DND-41 (cell line): ENCODE data around the gene CD1D.

Source experiments
- ATAC-seq: fragments of 200-7000 bp; cut with Tn5 transposase; 3 replicates; pipeline ENCODE4 v1.9.1; 2021; ENCODE audit warnings: low read depth; ENCODE audit not compliant: insufficient read depth
- DNase-seq: peaks from one replicate; pipeline ENCODE4 v3.0.0-alpha.2; 2020
- H2AFZ ChIP-seq: 2 replicates; pipeline ENCODE4 v1.6.0; 2012; ENCODE audit warnings: low read depth, low read length
- H3K27ac ChIP-seq: 2 replicates; pipeline ENCODE4 v1.5.1; 2012; ENCODE audit warnings: low read length, inconsistent platforms
- H3K27me3 ChIP-seq: fragments of 200-600 bp; sonication (generic); 2 replicates; pipeline ENCODE4 v1.6.0; 2012; ENCODE audit warnings: low read length, mild to moderate bottlenecking, inconsistent platforms; ENCODE audit not compliant: insufficient read depth, poor library complexity
- H3K36me3 ChIP-seq: 2 replicates; pipeline ENCODE4 v1.5.1; 2012; ENCODE audit warnings: low read length, inconsistent platforms; ENCODE audit not compliant: insufficient read depth
- H3K4me1 ChIP-seq: 2 replicates; pipeline ENCODE4 v1.5.1; 2012; ENCODE audit warnings: mild to moderate bottlenecking, low read length; ENCODE audit not compliant: insufficient read depth
- H3K4me2 ChIP-seq: 2 replicates; pipeline ENCODE4 v1.6.0; 2012; ENCODE audit warnings: mild to moderate bottlenecking, moderate library complexity, low read length, inconsistent platforms; ENCODE audit not compliant: insufficient read depth
- H3K4me3 ChIP-seq, 2 experiments: fragments of 200-600 bp in 1 of 2; shearing (Covaris generic) in 1 of 2; 2 replicates each; pipeline ENCODE4 v1.5.1; 2012 to 2016; ENCODE audit warnings: inconsistent platforms in 2 of 2, low read length in 2 of 2, mild to moderate bottlenecking in 2 of 2, low read depth in 1 of 2, moderate library complexity in 1 of 2
- H3K79me2 ChIP-seq: 2 replicates; pipeline ENCODE4 v1.6.0; 2012; ENCODE audit warnings: low read length, inconsistent platforms; ENCODE audit not compliant: insufficient read depth
- H3K9ac ChIP-seq: 2 replicates; pipeline ENCODE4 v1.6.0; 2012; ENCODE audit warnings: low read depth, mild to moderate bottlenecking, inconsistent platforms, low read length, moderate library complexity
- H3K9me3 ChIP-seq: 2 replicates; pipeline ENCODE4 v1.5.1; 2012; ENCODE audit warnings: low read length, moderate library complexity, mild to moderate bottlenecking, inconsistent platforms; ENCODE audit not compliant: insufficient read depth, severe bottlenecking
- H4K20me1 ChIP-seq: 2 replicates; pipeline ENCODE4 v1.6.0; 2012; ENCODE audit warnings: low read length; ENCODE audit not compliant: insufficient read depth
- EZH2 ChIP-seq: IDR thresholded peaks from 3 replicates; pipeline ENCODE4 v1.6.1; 2012; ENCODE audit warnings: borderline replicate concordance, low read depth, mild to moderate bottlenecking, moderate library complexity, low read length, inconsistent platforms; ENCODE audit not compliant: severe bottlenecking
- TF ChIP-seq, protein P1 (sequence below): IDR thresholded peaks from 2 replicates; pipeline ENCODE4 v1.5.1; 2012; ENCODE audit warnings: borderline replicate concordance, low read length, moderate library complexity, mild to moderate bottlenecking; ENCODE audit not compliant: poor library complexity, severe bottlenecking; ENCODE audit errors: extremely low read depth

The CD1D gene

DNA sequence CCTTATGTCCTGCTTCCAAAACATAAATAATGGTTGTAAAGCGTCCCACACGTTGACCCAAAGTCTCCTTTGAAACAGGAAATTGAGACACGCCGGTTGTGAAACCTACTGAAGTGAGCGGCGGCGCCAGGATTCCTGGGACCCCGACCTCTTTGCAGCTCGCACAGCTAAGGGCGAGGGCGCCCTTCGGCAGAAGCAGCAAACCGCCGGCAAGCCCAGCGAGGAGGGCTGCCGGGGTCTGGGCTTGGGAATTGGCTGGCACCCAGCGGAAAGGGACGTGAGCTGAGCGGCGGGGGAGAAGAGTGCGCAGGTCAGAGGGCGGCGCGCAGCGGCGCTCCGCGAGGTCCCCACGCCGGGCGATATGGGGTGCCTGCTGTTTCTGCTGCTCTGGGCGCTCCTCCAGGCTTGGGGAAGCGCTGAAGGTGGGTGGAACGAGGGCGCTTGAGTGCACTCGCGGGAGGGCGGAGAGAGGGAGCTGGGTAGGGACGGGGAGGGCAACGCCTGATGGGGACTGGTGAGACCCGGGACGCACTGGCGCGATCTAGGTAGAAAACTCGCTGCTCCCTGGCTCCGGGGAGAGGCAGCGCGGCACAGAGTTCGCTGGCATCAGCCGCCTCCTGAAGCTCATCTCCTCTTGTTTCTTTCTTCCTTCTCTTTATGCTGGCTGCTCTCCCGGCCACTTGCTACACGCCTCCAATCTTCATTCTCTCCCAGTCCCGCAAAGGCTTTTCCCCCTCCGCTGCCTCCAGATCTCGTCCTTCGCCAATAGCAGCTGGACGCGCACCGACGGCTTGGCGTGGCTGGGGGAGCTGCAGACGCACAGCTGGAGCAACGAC lies at the start of gene CD1D:
Gene CD1D (plus strand): TSS at position 155 of the 836 bp plus-strand sequence. CDS start 207 bp downstream, at position 362.
- Histone ChIP-seq H3K79me2 (peaks cover 17% of the 10 kb centered on the region), H3K4me2 (peak within 1 kb of the TSS; percentile 98), H3K9me3 (no peaks in the 10 kb centered on the region), H3K27me3 (no peaks in the 10 kb centered on the region), H3K4me1 (peaks cover 33% of the 10 kb centered on the region), H4K20me1 (no peaks in the 10 kb centered on the region), H3K27ac (peak within 1 kb of the TSS; percentile 84), H2AFZ (peak within 1 kb of the TSS; percentile 92), H3K4me3 (peak within 1 kb of the TSS; percentile 54 to 82), H3K9ac (peak within 1 kb of the TSS; percentile 71), H3K36me3 (peaks cover 6% of the 10 kb centered on the region; the same call in 1 of the 2 replicates)
- TF ChIP-seq, protein P1, sequence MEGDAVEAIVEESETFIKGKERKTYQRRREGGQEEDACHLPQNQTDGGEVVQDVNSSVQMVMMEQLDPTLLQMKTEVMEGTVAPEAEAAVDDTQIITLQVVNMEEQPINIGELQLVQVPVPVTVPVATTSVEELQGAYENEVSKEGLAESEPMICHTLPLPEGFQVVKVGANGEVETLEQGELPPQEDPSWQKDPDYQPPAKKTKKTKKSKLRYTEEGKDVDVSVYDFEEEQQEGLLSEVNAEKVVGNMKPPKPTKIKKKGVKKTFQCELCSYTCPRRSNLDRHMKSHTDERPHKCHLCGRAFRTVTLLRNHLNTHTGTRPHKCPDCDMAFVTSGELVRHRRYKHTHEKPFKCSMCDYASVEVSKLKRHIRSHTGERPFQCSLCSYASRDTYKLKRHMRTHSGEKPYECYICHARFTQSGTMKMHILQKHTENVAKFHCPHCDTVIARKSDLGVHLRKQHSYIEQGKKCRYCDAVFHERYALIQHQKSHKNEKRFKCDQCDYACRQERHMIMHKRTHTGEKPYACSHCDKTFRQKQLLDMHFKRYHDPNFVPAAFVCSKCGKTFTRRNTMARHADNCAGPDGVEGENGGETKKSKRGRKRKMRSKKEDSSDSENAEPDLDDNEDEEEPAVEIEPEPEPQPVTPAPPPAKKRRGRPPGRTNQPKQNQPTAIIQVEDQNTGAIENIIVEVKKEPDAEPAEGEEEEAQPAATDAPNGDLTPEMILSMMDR, result peak; percentile 33
- no peak for TF ChIP-seq EZH2
- ATAC-seq (peak; percentile 85), DNase-seq (peak; percentile 76)

DNA sequence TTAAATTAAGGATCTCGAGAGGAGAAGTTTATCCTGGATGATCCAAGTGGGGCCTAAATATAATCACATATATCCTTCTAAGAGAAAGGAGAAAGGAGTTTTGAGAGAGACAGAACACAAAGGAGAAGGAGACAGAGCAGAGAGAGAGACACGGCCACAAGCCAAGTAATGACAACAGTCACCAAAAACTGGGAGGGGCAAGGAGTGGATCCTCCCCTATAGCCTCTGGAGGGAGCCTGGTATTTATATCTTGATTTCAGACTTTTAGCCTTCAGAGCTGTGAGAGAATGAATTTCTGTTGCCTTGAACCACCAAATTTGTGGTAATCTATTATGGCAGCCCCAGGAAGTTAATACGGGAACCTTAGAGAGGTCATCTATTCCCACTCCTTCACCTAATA lies 49.5 kb upstream of the CD1D start:
- Histone ChIP-seq H3K4me1 (peaks cover 10% of the 10 kb centered on the region), H3K9me3 (no peaks in the 10 kb centered on the region), H3K4me3 (no peak overlapping the region), H3K4me2 (no peak overlapping the region), H3K27me3 (no peaks in the 10 kb centered on the region), H3K79me2 (no peaks in the 10 kb centered on the region), H4K20me1 (no peaks in the 10 kb centered on the region), H3K27ac (no peak overlapping the region), H3K36me3 (no peaks in the 10 kb centered on the region), H3K9ac (no peak overlapping the region), H2AFZ (no peak overlapping the region)
- no peak for TF ChIP-seq EZH2
- TF ChIP-seq, protein P1, result no peak
- ATAC-seq (no peak), DNase-seq (no peak)

DNA sequence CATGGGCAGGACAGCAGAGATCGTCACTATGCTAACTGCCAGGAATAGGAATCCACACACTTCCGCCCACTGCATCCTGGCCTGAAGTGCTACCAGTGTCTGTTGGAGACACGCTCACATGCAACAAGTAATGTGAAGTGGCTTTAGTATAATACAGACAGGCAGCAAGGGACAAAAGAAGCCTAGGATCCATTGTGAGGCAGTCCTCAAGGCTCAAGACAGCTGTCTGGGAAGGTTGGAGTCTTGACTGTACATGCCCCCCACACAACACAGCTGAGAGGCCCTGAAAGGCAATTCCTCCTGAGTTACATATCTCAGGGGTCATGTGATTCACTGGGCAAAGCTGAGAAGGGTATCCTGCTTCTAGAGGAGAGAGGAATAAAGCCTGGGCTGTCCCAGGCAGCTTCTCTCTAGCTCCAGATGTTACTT lies 39.9 kb upstream of the CD1D start:
- no peak overlapping the region for H3K4me3 ChIP-seq
- no peak overlapping the region for H3K27ac ChIP-seq
- no peaks in the 10 kb centered on the region for H3K9me3 ChIP-seq
- ATAC-seq, result no peak
- H3K4me1 ChIP-seq, result no peaks in the 10 kb centered on the region
- H3K36me3 ChIP-seq, result no peaks in the 10 kb centered on the region
- no peak for TF ChIP-seq EZH2
- TF ChIP-seq, protein P1, result no peak
- no peaks in the 10 kb centered on the region for H3K79me2 ChIP-seq
- no peak overlapping the region for H3K9ac ChIP-seq
- H3K27me3 ChIP-seq, result no peaks in the 10 kb centered on the region
- no peaks in the 10 kb centered on the region for H4K20me1 ChIP-seq
- no peak overlapping the region for H2AFZ ChIP-seq
- DNase-seq, result no peak
- no peak overlapping the region for H3K4me2 ChIP-seq
